Neural cell (in vitro differentiated cells): ENCODE results near the gene CDK6. TPM values are rescaled to one million over a fixed set of nuclear protein-coding genes. Genes with fewer than 3 reads are reported as not detected.

ENCODE experiments used
- H2AFZ ChIP-seq: fragments of 200-600, 300-800 bp; sonication (generic), shearing (Covaris generic); 2 replicates; pipeline ENCODE4 v1.6.0; 2014; ENCODE audit warnings: low read depth, mild to moderate bottlenecking, antibody characterized with exemption, low read length, moderate library complexity
- H3F3A ChIP-seq: fragments of 200-600 bp; shearing (Covaris generic); 2 replicates; pipeline ENCODE4 v1.6.1; 2016; ENCODE audit warnings: mild to moderate bottlenecking, moderate library complexity, mixed read lengths, antibody characterized with exemption, low read length; ENCODE audit not compliant: insufficient read depth, poor library complexity, severe bottlenecking
- H3K27ac ChIP-seq: fragments of 200-600, 300-800 bp; sonication (generic), shearing (Covaris generic); 2 replicates; pipeline ENCODE4 v1.5.1; 2014; ENCODE audit warnings: mild to moderate bottlenecking, low read length, moderate library complexity
- H3K27me3 ChIP-seq: fragments of 300-800, 200-600 bp; sonication (generic), shearing (Covaris generic); 2 replicates; pipeline ENCODE4 v1.6.0; 2014; ENCODE audit warnings: mild to moderate bottlenecking, low read depth, low read length, moderate library complexity; ENCODE audit not compliant: insufficient read depth
- H3K36me3 ChIP-seq: fragments of 300-800, 200-600 bp; sonication (generic), shearing (Covaris generic); 2 replicates; pipeline ENCODE4 v1.5.1; 2014; ENCODE audit warnings: mild to moderate bottlenecking, antibody characterized with exemption, low read length, moderate library complexity; ENCODE audit not compliant: insufficient read depth
- H3K4me2 ChIP-seq: fragments of 300-800, 200-600 bp; sonication (generic), shearing (Covaris generic); 2 replicates; pipeline ENCODE4 v1.6.0; 2014; ENCODE audit warnings: mild to moderate bottlenecking, low read length
- H3K4me3 ChIP-seq: fragments of 300-800, 200-600 bp; sonication (generic), shearing (Covaris generic); 2 replicates; pipeline ENCODE4 v1.5.1; 2014; ENCODE audit warnings: mild to moderate bottlenecking, low read length, moderate library complexity
- H3K79me2 ChIP-seq: fragments of 200-600 bp; shearing (Covaris generic); replicated peaks from 2 replicates; pipeline ENCODE4 v1.6.0; 2014; ENCODE audit warnings: mild to moderate bottlenecking, low read length, moderate library complexity; ENCODE audit not compliant: insufficient read depth
- H3K9ac ChIP-seq: fragments of 300-800, 200-600 bp; sonication (generic), shearing (Covaris generic); 2 replicates; pipeline ENCODE4 v1.6.1; 2016; ENCODE audit warnings: mild to moderate bottlenecking, low read length, mixed read lengths
- H3K9me2 ChIP-seq: fragments of 200-600 bp; shearing (Covaris generic); 2 replicates; pipeline ENCODE4 v1.6.1; 2016; ENCODE audit warnings: mild to moderate bottlenecking, low read length, mixed read lengths; ENCODE audit not compliant: insufficient read depth
- H3K9me3 ChIP-seq: fragments of 200-600, 300-800 bp; sonication (generic), shearing (Covaris generic); 2 replicates; pipeline ENCODE4 v1.6.1; 2016; ENCODE audit warnings: mild to moderate bottlenecking, mixed run types, low read length, moderate library complexity, mixed read lengths
- H4K20me1 ChIP-seq: fragments of 200-600 bp; shearing (Covaris generic); 2 replicates; pipeline ENCODE4 v1.6.1; 2016; ENCODE audit warnings: mild to moderate bottlenecking, mixed run types; ENCODE audit not compliant: insufficient read depth
- EP300 ChIP-seq: fragments of 450-650 bp; conservative IDR thresholded peaks from 2 replicates; pipeline ENCODE4 v1.6.1; 2014; ENCODE audit warnings: antibody characterized with exemption, mild to moderate bottlenecking, moderate library complexity; ENCODE audit not compliant: poor library complexity, severe bottlenecking
- EZH2 ChIP-seq: fragments of 200-600, 300-800 bp; shearing (Covaris generic), sonication (generic); IDR thresholded peaks from 2 replicates; pipeline ENCODE4 v1.6.1; 2014; ENCODE audit warnings: antibody characterized with exemption, low read length, borderline replicate concordance, mild to moderate bottlenecking; ENCODE audit not compliant: insufficient read depth, poor library complexity, severe bottlenecking
- MXI1 ChIP-seq: fragments of 450-650 bp; conservative IDR thresholded peaks from 2 replicates; pipeline ENCODE4 v1.6.1; 2014; ENCODE audit warnings: antibody characterized with exemption, mild to moderate bottlenecking; ENCODE audit not compliant: poor library complexity, severe bottlenecking
- POLR2AphosphoS5 ChIP-seq: IDR thresholded peaks from 2 replicates; pipeline ENCODE4 v1.6.1; 2012
- RAD21 ChIP-seq: fragments of 450-650 bp; conservative IDR thresholded peaks from 2 replicates; pipeline ENCODE4 v1.6.1; 2014; ENCODE audit warnings: antibody characterized with exemption, mild to moderate bottlenecking, moderate library complexity
- SMC3 ChIP-seq: fragments of 450-650 bp; conservative IDR thresholded peaks from 2 replicates; pipeline ENCODE4 v1.6.1; 2014; ENCODE audit warnings: antibody characterized with exemption, mild to moderate bottlenecking, moderate library complexity; ENCODE audit not compliant: poor library complexity
- TAF1 ChIP-seq: IDR thresholded peaks from 2 replicates; pipeline ENCODE4 v1.6.1; 2012; ENCODE audit warnings: low read depth
- polyA plus RNA-seq: library from polyadenylated mRNA; depleted of rRNA; stranded (reverse); fragments of >200 nt; gene quantifications from 2 replicates; pipeline ENCODE4 v1.2.3, GENCODE V29; 2014
- TF ChIP-seq, protein P1 (sequence below): fragments of 450-650 bp; IDR thresholded peaks from 2 replicates; pipeline ENCODE4 v1.5.1; 2014; ENCODE audit warnings: antibody characterized with exemption, mild to moderate bottlenecking, moderate library complexity; ENCODE audit not compliant: poor library complexity, severe bottlenecking
- TF ChIP-seq, protein P2 (sequence below): IDR thresholded peaks from 2 replicates; pipeline ENCODE4 v1.6.1; 2012; ENCODE audit warnings: borderline replicate concordance

The CDK6 gene
- polyA plus RNA-seq, 1 donor from 2014 or later = 4.1 TPM

DNA sequence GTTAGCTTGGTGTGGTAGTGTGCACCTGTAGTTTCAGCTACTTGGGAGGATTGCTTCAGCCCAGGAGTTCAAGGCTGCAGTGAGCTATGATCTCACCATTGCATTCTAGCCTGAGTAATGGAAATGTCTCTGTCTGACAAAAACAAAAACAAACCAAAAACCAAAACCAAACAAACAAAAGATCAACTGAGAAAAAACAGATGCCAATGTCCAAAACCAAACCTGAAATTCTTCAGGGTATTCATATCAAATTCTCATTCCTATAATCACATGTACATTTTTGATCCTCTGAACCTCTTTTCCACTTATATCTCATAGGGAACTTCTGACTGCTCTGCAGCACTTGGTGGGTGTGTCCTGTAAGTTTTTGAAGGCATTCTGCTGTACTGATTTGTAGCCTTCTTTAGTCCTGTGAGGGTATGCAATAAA lies 87.0 kb downstream of the CDK6 start:
- no peaks in the 10 kb centered on the region for H4K20me1 ChIP-seq
- no peaks in the 10 kb centered on the region for H3K9me2 ChIP-seq
- TF ChIP-seq POLR2AphosphoS5 = no peak
- TF ChIP-seq, protein P1, sequence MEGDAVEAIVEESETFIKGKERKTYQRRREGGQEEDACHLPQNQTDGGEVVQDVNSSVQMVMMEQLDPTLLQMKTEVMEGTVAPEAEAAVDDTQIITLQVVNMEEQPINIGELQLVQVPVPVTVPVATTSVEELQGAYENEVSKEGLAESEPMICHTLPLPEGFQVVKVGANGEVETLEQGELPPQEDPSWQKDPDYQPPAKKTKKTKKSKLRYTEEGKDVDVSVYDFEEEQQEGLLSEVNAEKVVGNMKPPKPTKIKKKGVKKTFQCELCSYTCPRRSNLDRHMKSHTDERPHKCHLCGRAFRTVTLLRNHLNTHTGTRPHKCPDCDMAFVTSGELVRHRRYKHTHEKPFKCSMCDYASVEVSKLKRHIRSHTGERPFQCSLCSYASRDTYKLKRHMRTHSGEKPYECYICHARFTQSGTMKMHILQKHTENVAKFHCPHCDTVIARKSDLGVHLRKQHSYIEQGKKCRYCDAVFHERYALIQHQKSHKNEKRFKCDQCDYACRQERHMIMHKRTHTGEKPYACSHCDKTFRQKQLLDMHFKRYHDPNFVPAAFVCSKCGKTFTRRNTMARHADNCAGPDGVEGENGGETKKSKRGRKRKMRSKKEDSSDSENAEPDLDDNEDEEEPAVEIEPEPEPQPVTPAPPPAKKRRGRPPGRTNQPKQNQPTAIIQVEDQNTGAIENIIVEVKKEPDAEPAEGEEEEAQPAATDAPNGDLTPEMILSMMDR = no peak
- no peak for TF ChIP-seq SMC3
- no peak for TF ChIP-seq TAF1
- TF ChIP-seq, protein P2, sequence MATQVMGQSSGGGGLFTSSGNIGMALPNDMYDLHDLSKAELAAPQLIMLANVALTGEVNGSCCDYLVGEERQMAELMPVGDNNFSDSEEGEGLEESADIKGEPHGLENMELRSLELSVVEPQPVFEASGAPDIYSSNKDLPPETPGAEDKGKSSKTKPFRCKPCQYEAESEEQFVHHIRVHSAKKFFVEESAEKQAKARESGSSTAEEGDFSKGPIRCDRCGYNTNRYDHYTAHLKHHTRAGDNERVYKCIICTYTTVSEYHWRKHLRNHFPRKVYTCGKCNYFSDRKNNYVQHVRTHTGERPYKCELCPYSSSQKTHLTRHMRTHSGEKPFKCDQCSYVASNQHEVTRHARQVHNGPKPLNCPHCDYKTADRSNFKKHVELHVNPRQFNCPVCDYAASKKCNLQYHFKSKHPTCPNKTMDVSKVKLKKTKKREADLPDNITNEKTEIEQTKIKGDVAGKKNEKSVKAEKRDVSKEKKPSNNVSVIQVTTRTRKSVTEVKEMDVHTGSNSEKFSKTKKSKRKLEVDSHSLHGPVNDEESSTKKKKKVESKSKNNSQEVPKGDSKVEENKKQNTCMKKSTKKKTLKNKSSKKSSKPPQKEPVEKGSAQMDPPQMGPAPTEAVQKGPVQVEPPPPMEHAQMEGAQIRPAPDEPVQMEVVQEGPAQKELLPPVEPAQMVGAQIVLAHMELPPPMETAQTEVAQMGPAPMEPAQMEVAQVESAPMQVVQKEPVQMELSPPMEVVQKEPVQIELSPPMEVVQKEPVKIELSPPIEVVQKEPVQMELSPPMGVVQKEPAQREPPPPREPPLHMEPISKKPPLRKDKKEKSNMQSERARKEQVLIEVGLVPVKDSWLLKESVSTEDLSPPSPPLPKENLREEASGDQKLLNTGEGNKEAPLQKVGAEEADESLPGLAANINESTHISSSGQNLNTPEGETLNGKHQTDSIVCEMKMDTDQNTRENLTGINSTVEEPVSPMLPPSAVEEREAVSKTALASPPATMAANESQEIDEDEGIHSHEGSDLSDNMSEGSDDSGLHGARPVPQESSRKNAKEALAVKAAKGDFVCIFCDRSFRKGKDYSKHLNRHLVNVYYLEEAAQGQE = no peak
- TF ChIP-seq RAD21 = no peak
- TF ChIP-seq MXI1 = no peak
- no peak for TF ChIP-seq EP300
- TF ChIP-seq EZH2 = no peak
- no peak overlapping the region for H3K4me2 ChIP-seq
- H3K79me2 ChIP-seq = no peaks in the 10 kb centered on the region
- no peaks in the 10 kb centered on the region for H3K36me3 ChIP-seq
- no peak overlapping the region for H3K27ac ChIP-seq
- no peak overlapping the region for H2AFZ ChIP-seq
- no peak overlapping the region for H3K4me3 ChIP-seq
- no peaks in the 10 kb centered on the region for H3K27me3 ChIP-seq
- H3F3A ChIP-seq = no peaks in the 10 kb centered on the region
- H3K9ac ChIP-seq = no peak overlapping the region
- H3K9me3 ChIP-seq = no peaks in the 10 kb centered on the region

DNA sequence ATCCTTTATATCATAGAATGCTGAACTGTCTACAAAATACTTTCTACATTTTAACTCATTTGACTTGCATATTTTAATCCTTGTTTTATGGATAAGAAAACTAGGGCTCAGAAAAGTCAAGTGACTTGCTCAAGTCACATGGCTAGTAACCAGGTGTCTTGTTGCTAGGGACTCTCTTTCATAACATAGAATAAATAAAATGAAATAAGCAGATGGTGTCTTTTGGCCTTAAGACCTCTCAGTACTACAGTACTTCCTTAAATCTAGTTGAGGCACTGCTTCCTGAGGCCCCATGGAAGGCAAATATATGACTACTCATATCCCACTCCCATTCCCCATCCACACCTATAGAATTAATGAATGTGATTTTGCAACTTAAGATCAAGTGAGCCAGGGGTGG lies 87.9 kb downstream of the CDK6 start:
- Histone ChIP-seq H3K4me3 (no peak overlapping the region), H3K9ac (no peak overlapping the region), H3K79me2 (no peaks in the 10 kb centered on the region), H3K9me3 (no peaks in the 10 kb centered on the region), H3K36me3 (no peaks in the 10 kb centered on the region), H3K4me2 (no peak overlapping the region), H3K27ac (no peak overlapping the region), H3F3A (no peaks in the 10 kb centered on the region), H3K9me2 (no peaks in the 10 kb centered on the region), H3K27me3 (no peaks in the 10 kb centered on the region), H2AFZ (no peak overlapping the region), H4K20me1 (no peaks in the 10 kb centered on the region)
- TF ChIP-seq RAD21 (no peak), POLR2AphosphoS5 (no peak), SMC3 (no peak), TAF1 (no peak), EP300 (no peak), MXI1 (no peak), EZH2 (no peak)
- TF ChIP-seq, protein P2 = no peak
- TF ChIP-seq, protein P1 = no peak
